Astrocyte of the hippocampus (primary cell): Measurements from ENCODE around the gene CD101.
"Not testable (repeated sequence)": the region's sequence is repeated elsewhere in the genome, so short reads cannot be mapped to it uniquely, and the experiment has no call there.

ENCODE experiments used
- DNase-seq: peaks from one replicate; pipeline ENCODE4 v3.0.0; 2011; ENCODE audit warnings: low read depth, low spot score

Gene CD101, protein sequence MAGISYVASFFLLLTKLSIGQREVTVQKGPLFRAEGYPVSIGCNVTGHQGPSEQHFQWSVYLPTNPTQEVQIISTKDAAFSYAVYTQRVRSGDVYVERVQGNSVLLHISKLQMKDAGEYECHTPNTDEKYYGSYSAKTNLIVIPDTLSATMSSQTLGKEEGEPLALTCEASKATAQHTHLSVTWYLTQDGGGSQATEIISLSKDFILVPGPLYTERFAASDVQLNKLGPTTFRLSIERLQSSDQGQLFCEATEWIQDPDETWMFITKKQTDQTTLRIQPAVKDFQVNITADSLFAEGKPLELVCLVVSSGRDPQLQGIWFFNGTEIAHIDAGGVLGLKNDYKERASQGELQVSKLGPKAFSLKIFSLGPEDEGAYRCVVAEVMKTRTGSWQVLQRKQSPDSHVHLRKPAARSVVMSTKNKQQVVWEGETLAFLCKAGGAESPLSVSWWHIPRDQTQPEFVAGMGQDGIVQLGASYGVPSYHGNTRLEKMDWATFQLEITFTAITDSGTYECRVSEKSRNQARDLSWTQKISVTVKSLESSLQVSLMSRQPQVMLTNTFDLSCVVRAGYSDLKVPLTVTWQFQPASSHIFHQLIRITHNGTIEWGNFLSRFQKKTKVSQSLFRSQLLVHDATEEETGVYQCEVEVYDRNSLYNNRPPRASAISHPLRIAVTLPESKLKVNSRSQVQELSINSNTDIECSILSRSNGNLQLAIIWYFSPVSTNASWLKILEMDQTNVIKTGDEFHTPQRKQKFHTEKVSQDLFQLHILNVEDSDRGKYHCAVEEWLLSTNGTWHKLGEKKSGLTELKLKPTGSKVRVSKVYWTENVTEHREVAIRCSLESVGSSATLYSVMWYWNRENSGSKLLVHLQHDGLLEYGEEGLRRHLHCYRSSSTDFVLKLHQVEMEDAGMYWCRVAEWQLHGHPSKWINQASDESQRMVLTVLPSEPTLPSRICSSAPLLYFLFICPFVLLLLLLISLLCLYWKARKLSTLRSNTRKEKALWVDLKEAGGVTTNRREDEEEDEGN

DNA sequence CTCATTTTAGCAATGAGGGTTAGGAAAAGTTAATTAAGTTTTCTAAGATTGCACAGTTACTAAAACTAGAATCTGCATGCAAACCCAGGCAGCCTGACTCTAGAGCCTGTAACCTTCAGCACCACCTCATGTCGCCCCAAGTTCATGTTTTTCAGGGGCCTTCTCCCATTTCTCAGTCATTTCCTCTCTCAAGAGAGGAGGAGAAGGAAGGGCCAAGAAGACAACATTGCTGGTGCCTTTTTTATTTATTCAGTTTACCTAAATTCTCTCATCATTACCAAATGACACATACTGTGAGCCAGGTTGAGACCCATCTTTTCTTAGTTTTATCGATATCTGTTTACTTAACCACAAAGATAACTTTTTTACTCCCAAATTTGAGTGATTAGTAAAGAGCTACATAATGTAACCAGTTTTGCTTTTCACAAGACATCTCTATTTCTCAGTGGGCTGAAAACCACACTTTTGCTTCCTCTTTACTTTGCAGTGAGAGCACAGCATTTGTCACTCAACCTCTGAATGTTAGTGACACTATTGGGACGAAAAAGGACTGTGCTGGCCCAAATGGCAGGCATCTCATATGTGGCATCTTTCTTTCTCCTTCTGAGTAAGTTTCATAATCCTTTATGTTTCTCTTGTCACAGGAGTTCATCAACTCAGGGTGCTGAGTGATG lies at the start of gene CD101:
TSS of gene CD101 (plus strand) at position 507 of the 674 bp plus-strand sequence. CDS start at position 565, 58 bp downstream.
- DNase-seq: no peak

DNA sequence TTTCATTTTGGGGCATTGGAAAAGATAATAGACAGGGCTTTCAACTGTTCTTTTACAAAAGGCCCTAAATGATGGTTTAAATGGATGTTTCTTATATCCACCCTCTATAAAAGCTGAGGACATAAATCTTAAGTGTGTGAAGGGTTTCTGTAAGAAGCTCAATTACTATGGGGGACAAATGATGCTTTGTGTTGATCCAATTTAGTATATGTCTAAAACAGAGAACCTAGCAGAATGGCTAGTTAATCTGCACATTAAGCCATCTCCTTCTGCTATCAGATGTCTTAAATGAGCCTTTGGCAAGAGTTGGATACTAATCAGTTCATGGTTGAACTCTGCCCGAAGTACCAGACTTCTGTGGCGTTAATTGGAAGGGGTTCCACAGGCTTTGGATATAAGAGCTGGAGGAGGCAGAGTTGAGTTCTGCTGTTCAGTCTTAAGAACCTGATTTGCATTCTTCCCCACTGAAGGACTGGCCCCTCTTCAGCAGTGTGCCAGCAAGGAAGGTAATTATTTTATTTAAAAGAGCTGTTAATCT lies 48.8 kb upstream of the CD101 start:
- peak; percentile 26 for DNase-seq

DNA sequence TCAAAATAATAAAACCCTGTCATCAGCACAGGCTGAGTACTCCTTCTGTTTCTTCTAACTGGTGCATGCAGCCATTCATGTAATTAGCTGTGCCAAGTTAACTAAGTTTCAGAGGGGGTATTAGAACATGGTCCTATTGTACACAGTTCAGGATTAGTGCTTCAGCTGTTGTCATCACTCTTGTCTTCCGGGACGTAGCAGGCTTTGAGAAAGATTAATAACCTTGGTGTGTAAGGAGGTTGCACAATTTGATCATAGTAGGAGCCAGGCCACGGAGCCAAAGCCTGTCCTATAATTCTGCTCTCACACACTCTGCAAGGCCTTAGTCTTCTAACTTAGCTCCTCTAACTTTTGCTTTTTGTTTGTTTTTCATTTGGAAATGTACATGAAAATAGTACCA lies 47.1 kb upstream of the CD101 start:
- no peak for DNase-seq

DNA sequence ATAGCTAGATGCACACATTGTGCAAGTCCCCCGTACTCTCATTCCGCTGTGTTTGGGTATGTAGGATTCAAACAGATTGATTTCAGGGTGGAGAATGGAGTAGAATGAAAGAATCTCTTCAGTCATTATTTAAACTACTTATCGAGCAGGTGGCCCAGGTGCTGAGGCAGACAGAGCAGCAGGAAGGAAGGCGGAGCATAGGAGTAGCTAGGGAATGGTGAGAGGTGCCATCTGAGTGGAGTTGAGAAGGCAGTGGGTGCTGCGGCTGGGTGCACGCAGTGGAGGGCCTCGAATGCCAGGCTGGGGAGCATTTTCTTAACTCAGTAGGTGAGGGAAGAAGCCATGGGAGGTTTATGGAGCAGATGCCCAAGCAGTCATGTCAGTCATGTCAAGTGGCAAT lies 45.2 kb upstream of the CD101 start:
- DNase-seq: no peak

DNA sequence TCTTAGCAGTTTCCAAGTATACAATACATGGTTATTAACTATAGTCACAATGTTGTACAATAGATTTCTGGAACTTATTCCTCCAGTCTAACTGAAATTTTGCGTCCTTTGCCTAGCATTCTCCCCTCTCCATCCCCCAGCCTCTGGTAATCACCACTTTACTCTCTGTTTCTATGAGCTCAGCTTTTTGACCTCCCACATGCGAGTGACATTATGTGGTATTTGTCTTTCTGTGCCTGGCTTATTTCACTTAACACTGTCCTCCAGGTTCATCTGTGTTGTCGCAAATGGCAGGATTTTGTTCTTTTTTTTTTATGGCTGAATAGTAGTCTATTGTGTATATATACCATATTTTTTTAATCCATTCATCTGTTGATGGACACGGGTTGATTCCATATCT lies 43.9 kb upstream of the CD101 start:
- no peak for DNase-seq

DNA sequence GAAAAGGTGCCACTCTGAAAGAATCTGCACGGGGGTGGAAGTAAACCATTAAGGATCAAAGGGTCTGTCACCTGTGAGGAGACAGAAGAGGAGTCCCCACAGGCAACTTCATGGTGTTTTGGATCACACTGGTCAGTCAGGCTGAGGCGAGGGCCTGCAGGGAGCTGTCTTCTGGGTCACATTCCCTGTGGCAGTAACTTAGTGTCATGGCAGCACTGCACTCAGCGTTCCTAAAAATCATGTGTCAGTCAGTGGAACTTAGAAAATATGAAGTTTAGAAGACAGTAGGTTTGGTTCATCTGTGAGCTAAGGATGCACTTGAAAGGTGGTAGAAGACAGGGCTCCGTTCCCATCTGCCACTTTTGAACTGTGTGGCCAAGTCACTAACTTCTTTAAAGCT lies 43.5 kb upstream of the CD101 start:
- DNase-seq: no peak

DNA sequence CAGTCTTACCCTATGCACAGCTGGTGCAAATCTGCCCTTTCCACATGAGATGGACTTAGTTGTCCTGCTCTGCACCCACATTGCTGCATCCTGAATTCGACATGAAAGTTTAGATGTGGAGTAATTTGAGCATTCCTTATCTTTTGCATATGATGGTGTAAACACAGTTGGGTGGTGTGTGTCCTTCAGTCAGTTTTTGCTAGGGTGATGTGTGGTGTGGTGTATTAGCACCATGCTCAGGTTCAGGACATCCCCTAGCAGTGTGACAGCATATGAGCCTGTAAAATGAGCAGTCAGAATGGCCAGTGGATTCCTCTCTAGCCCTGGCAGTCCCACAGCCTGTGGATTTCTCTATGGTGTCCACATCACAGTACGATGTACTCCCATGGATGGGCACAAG lies 42.6 kb upstream of the CD101 start:
- no peak for DNase-seq

DNA sequence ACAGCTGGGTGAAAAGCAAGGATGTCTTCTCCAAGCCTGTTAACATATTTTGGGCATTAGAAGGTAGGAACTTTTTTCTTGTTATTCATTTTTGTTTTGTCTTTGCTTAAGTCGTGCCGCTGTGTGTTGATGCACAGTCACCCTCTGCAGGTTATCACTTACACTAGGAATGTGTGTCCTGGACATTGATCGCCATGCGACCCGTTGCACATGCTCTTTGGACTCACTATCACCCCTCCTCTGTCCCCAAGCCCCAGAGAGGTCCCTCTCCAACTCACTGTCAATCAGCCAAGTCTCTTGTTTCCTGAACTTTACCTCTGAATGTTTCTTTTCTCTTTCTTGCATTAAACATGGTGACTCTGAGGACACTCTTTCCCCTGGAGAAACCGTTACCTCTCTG lies 40.0 kb upstream of the CD101 start:
- DNase-seq: no peak

DNA sequence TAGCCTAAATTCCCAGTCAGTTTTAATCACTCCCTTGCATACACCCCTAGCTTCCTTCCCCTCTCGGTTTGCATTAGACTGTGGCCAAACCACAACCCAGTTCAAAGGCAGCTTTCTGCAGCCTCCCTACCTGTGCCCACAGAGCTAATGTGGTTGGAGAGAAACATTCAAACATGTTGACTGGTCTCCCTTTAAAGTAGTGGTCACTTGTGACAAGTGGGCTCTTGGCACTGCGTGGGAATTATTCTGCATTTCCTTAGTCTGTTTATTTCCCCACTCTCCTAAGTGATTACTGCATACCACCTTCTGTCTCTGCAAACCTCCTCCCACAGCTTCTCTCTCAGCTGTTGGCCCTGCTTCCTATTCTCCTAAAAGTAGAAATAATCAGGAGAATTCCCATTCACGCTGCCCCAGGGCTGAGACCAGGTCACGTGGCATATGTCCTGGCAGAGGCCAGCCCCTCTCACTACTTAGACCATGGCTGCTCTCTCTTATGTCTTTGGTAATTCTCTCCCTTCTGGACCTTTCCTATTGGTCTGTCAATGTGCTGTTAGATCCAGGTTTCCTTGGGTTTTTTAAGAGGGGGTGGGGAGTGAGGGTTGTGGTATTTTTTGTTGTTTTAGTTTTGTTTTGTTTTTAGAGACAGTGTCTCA lies 38.4 kb upstream of the CD101 start:
- peak; percentile 59 for DNase-seq

DNA sequence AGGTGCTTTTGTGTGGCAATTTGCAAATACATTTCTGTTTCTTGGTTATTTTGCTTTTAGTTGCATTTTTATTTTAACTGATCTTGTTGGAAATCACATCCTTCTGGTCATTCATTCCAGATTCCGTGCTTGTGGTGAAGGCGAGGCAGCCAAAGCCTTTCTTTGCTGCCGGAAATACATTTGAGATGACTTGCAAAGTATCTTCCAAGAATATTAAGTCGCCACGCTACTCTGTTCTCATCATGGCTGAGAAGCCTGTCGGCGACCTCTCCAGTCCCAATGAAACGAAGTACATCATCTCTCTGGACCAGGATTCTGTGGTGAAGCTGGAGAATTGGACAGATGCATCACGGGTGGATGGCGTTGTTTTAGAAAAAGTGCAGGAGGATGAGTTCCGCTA lies 34.8 kb upstream of the CD101 start:
- no peak for DNase-seq

DNA sequence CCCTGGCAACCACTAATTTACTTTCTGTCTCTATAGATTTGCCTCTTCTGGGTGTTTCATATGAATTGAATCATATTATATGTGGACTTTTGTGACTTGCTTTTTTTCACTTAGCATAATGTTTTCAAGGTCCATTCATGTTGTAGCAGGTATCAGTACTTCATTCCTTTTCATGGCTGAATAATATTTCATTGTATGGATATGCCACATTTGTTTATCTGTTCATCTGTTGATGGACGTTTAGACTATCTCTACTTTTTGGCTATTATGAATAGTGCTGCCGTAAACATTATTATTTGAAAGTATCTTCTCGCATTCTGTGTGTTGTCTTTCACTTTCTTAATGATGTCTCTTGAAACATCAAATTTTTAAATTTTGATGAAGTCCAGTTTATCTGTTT lies 32.8 kb upstream of the CD101 start:
- DNase-seq: no peak

DNA sequence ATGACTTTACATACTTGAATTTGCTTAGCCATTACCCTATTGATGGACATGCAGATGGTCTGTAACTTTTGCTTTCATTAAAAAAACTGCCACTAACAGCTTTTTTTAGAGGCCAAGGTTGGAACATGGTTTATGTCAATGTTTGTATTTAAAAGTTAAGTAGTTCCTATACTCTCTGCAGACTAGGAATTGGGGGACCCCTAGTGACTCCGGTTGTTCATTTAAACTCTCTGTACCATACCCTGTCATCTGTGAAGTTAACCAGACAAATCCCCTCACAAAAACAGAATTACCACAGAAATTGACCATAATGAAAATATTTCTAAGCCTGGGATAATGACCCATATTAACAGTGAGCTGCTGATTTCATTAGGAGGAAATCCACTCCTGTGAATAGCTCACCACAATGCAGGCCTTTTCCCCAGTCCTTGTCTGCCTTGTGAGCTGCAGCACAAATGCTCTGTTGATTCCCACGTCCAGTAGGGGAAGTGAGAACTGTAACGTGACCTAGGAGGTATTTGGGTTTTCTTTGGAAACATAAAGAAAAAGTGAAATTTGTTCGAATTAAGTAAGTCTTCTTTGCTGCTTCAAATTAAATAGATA lies 30.2 kb upstream of the CD101 start:
- DNase-seq: peak; percentile 63

DNA sequence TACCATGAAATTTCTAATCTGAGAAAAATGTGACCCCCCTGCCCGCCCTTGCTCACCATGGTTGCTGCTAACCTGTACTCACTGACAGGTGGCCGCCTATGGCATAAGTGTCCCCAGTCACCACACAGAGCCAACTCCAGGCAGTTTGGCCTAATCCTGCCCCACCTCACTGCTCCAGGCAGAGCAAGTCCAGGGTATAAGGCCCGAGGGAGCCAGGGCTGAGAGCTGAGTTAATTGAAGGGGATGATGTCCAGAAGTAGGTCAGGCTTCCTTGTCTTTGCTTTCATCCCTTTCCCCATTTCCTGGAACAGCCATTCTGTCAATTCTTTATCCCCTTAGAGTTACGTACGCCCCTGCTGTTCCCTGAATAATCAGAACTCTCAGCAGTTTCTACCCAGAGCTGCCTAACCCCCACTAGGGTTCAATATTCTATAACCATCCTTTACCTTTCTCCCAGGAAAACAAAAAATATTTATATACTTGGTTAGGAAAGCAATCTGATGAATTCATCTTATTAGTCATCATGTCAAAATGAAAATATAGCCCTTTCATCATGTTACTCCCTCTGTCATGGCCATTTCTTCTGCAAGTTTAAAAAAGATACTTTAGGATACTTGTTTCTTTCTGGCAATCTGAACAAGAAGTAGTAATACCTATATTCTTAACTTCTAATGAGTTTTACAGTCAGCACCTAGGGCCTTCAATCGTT lies 29.4 kb upstream of the CD101 start:
- no peak for DNase-seq

DNA sequence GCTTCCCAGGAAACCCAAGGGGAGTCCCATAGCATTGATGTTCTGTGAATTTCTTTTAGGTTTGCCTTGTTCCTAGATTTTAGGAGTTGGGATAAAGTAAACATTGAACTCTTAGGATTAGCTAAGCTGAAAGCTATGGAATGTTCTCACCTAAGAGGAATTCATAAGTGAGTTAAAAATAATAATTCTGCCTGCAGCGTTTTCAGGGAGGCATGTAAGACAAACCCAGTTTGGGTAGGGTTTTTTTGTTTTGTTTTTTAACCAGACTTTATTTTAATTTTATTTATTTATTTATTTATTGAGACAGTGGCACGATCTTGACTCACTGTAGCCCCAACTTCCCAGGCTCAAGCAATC lies 28.9 kb upstream of the CD101 start:
- peak; percentile 25 for DNase-seq

DNA sequence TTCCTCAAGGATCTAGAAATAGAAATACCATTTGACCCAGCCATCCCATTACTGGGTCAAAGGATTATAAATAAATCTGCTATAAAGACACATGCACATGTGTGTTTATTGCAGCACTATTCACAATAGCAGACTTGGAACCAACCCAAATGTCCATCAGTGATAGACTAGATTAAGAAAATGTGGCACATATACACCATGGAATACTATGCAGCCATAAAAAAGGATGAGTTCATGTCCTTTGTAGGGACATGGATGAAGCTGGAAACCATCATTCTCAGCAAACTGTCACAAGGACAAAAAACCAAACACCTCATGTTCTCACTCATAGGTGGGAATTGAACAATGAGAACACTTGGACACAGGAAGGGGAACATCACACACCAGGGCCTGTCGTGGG lies 21.3 kb upstream of the CD101 start:
- not testable (repeated sequence) for DNase-seq

DNA sequence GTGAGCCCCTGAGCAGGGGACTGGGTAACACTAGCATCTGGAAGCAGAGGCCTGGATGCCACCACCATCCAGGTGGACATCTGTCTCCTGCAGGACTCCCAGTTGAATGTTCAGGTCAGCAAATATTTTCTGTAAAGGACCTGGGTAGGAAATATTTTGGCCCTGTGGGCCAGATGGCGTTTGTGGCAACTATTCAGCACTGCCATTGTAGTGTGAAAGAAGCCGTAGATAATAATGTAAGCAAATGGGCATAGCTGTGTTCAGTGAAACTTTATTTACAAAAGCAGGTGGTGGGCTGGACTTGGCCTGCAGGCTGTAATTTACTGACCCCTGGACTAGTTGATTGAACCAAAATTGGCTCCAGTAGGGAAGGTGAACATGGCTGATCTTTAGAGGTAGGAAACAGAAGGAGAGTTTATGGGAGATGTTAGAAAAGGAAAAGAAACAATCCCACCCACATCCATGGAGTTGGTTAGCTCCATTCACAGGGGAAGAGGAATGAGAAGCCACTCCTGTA lies 20.0 kb upstream of the CD101 start:
- no peak for DNase-seq

DNA sequence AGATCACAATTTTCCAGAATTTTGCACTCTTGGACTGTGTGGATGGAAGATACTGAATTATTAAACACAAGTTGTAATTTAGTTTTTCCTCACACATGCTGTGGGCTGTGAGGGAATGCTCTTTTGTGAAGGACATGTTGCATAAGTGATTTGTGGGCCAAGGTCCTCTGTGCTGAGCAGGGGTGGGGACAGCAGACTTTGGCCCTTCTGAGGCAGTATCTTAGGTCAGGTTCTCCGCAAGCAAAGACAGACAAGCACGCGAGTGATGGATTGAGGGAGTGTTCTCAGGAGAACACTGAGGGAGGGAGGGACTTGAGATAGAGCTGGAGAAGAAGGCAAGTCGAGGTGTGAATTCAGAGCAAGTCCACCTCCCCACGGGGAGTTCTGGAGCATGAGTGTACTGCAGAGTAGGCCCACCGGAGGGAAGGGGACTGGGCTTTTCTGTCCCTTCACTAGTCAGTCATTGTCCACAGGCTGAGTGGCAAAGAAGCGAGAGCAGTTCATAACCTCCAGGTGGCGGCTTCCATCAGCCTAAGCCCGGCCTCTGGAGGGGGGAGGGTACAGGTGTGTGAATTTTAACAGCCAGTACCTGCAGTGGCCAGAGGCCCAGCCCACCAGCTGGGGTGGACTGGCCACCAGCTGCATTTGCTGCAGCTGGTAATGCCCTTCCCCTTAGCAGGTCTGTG lies 19.1 kb upstream of the CD101 start:
- no peak for DNase-seq

DNA sequence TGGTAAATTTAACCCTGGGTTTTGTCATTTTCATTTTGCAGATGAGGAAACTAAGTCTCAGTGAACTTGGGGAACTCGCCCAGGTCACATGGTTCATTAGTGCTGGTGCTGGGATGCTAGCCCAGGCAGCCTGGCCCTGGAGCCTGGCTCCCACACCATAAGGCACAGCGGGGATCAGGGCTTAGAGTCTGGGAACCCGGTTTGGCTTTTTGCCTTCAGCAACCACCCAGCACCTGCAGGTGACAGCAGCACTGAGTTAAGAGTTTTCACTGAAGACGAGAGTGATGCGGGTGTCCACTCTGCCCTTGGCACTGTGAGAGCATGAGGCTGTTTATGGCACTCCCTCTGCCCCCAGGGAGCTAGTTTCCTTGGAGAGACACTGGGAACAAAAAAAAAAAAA lies 18.4 kb upstream of the CD101 start:
- no peak for DNase-seq

DNA sequence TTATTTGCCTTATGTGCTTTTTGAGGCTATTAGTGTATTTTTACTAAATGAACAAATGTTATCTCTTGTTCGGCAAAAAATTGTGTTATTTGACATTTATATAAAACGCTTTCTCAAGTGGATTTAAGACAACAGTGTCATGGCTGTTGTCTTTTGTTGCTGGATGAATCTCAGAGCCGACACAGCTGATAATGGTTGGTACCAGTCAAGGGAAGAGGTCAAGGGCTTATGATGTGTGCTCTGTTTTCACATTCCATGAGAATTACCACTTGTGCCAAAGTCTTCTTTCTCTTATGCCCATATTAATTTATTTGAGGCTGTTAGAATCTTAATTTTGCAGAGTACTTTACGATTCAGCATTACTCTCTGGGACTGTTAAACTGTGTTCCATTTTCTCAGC lies 17.9 kb upstream of the CD101 start:
- no peak for DNase-seq
